Muscle of arm (tissue), 12 donors: ENCODE measurements around the gene RTEL1. TPM values are rescaled to one million over a fixed set of nuclear protein-coding genes. Genes with fewer than 3 reads are reported as not detected.
"Not testable (repeated sequence)": the region's sequence is repeated elsewhere in the genome, so short reads cannot be mapped to it uniquely, and the experiment has no call there.

Source experiments
- DNase-seq: peaks from one replicate; pipeline ENCODE4 v3.0.0-alpha.2; 2013
- polyA plus RNA-seq, 12 donors: library from polyadenylated mRNA; unstranded; fragments of 120-200 nt; gene quantifications; one replicate each; pipeline ENCODE4 v1.2.1, GENCODE V29; 2013; ENCODE audit not compliant: insufficient read length in 12 of 12

RTEL1 gene
- polyA plus RNA-seq, 12 donors: 8.2 to 18.1 (median 10.8) TPM; not detected in 1

DNA sequence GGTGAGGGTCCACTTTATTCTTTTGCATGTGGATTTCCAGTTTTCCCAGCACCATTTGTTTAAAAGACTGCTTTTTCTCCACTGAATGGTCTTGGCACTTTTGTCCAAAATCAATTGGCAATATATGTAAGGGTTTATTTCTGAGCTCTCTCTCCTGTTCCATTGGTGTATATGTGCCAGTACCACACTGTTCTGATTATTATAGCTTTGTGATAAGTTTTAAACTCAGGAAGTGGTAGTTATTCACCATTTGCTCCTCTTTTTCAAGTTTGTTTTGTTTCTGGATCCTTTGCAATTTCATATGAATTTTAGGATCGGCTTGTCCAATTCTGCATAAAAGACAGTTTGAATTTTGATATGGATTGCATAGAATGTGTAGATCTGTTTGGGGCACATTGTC, 54.1 kb downstream of the RTEL1 start:
- no peak for DNase-seq

DNA sequence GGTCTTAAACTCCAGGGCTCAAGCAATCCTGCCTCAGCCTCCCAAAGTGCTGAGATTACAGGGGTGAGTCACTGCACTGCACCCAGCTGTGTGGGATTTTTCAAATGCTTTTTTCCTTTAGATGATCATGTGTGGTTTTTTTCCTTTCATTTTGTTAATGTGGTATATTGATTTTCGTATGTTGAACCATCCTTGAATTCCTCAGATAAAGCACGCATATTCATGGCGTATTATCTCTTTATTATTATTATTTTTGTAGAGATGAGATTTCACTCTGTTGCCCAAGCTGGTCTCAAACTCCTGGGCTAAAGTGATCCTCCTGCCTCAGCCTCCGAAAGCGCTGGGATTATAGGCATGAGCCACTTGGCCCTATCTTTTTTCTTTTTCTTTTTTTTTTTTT, 56.7 kb downstream of the RTEL1 start:
- DNase-seq: no peak

DNA sequence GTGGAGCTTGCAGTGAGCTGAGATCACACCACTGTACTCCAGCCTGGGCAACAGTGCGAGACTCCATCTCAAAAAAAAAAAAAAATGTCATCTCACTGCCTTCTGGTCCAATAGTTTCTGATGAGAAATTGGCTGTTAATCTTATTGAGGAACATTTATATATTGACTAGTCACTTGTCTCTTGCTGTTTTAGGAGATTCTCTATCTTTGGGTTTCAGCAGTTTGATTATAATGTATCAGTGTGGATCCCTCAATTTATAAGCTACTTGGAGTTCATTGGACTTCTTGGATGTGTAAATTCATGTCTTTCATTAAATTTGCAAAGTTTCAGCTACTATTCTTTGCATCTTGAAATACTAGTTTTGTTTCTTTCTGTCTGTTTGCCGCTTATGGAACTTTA, 60.9 kb downstream of the RTEL1 start:
- no peak for DNase-seq

DNA sequence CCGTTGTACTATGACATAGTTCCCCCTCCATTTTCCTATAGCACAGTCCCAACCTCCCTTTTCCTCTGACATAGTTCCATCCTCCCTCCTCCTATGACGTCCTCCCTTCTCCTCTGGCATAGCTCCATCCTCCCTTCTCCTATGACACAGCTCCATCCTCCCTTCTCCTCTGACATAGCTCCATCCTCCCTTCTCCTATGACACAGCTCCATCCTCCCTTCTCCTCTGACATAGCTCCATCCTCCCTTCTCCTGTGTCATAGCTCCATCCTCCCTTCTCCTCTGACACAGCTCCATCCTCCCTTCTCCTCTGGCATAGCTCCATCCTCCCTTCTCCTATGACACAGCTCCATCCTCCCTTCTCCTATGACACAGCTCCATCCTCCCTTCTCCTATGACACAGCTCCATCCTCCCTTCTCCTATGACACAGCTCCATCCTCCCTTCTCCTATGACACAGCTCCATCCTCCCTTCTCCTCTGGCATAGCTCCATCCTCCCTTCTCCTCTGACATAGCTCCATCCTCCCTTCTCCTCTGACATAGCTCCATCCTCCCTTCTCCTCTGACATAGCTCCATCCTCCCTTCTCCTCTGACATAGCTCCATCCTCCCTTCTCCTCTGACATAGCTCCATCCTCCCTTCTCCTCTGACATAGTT, 65.0 kb downstream of the RTEL1 start:
- not testable (repeated sequence) for DNase-seq

DNA sequence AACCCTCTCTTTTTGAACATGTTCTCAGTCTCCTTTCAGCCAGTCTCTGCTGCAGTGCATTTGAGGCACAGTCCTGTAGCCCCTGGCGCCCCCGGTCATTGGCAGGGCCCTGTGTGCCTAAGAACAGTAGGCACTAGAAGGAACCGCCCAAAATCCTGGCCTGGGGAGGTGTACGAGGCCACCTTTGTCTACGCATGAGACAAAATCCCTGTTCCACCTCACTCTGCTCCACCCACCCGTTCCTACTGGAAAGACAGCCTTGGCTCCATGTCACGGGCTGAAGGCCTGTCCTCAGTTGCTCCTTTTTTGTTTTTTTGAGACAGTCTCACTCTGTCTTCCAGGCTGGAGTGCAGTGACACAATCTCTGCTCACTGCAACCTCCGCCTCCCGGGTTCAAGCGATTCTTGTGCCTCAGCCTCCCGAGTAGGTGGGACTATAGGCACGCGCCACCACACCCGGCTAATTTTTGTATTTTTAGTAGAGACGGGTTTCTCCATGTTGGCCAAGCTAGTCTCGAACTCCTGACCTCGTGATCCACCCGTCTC, 72.1 kb downstream of the RTEL1 start:
- not testable (repeated sequence) for DNase-seq

DNA sequence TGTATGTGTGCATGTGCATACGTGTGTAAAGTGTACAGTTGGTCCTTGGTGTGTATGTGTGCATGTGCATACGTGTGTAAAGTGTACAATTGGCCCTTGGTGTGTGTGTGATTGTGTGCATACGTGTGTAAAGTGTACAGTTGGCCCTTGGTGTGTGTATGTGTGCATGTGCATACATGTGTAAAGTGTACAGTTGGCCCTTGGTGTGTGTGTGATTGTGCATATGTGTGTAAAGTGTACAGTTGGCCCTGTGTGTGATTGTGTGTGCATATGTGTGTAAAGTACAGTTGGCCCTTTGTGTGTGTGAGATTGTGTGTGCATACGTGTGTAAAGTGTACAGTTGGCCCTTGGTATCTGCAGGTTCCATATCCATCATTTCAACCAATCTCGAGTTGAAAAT, 73.3 kb downstream of the RTEL1 start:
- DNase-seq: no peak

DNA sequence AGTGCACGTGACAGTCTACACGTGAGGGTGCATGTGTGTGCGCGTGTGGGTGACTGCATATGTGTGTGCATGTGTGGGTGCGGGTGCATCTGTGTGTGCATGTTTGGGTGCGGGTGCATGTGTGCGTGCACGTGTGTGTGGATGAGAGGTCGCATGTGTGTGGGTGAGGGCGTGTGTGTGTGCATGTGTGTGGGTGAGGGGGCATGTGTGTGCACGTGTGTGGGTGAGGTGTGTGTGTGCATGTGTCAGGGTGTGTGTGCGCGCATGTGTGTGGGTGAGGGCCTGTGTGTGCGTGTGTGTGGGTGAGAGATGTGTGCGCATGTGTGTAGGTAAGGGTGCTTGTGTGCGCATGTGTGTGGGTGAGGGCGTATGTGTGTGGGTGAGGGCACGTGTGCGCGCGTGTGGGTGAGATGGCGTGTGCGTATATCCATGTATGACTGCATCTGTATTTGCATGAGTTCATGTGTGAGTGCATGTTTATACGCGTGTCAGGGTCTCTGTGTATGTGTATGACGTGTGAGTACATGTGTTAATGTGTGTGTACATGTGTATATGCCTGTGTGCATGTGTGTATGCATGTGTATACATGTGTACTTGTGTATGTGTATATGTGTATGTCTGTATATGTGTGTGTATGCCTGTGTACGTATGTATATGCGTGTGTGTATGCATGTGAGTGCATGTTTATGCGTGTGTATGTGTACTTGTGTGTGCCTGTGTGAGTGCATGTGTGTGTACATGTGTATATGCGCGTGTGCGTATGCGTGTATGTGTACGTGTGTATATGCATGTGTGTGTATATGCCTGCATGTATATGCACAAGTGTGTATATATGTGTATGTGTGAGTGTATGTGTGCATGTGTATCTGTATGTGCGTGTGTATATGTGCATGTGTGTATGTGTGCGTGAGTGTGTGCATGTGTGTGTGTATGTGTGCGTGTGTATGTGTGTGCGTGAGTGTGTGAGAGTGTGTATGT, 74.3 kb downstream of the RTEL1 start:
- DNase-seq: no peak

DNA sequence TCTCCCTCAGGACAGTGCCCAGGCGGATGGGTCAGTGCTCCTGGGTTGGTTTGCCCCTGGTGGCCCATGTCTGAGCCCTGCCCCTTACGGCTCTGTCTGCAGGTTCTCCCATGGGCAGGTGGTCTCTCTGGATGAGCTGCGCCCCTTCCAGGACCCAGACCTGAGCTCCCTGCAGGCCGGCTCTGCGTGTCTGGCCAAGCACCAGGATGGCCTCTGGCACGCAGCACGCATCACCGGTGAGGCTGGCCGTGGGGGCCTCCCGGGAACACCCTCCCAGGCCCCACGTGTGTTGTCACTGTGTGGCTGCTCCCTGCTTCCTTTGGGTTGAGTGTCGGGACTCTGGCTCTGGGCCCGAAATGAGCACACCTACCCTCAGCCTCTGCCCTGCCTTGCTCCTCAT, 75.0 kb downstream of the RTEL1 start:
- no peak for DNase-seq

DNA sequence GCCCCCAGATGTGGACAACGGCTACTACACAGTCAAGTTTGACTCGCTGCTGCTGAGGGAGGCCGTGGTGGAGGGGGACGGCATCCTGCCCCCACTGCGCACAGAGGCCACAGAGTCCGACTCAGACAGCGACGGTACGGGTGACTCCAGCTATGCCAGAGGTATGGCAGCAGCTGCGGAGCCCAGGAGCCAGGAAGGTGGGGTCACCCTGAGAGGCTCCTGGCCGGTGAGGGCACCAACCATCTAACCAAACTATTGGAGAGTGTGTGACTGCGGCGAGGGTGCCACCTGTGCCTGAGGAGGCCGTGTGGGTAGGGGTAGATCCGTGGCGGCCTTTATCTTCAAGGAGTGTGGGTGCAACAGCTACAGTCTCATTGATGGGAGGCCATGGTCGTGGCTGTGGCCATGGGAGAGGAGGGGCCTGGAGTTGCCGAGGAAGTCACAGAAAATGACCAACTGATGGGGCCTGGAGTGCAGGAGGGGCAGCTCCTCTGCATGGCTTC, 75.5 kb downstream of the RTEL1 start:
- no peak for DNase-seq

DNA sequence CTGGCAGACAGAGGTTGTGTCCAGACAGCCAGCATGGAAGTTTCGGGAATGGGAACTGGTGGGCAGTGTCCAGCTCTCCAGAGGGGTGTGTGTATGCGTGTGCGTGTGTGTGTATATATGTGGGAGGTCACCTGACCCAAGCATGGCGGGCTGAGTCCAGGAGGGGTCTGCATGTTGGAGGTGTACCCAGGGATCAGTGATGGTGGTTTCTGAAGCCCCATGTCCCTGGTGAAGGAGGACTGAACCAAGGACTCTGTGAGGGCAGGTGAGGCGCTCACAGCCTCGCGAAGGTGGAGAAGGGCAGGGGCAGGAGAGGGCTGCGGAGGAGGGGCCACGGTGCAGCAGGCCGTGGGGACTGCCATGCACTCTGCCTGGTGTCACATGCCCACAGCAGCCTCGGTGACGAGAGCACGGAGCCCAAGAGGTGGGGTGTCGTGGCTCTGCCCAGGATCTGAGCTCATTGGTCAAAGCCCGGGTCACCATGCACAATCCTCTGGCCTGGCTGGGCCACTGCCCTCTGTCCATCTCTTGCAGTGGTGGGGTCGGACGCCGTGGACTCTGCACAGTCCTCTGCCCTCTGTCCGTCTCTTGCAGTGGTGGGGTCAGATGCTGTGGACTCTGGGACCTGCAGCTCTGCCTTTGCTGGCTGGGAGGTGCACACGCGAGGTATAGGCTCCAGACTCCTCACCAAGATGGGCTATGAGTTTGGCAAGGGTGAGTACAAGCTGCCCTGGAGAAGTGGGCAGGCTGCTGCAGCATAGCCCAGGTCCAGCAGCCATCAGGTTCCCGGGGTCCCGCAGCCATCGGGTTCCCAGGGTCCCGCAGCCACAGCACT, 76.2 kb downstream of the RTEL1 start:
- no peak for DNase-seq

DNA sequence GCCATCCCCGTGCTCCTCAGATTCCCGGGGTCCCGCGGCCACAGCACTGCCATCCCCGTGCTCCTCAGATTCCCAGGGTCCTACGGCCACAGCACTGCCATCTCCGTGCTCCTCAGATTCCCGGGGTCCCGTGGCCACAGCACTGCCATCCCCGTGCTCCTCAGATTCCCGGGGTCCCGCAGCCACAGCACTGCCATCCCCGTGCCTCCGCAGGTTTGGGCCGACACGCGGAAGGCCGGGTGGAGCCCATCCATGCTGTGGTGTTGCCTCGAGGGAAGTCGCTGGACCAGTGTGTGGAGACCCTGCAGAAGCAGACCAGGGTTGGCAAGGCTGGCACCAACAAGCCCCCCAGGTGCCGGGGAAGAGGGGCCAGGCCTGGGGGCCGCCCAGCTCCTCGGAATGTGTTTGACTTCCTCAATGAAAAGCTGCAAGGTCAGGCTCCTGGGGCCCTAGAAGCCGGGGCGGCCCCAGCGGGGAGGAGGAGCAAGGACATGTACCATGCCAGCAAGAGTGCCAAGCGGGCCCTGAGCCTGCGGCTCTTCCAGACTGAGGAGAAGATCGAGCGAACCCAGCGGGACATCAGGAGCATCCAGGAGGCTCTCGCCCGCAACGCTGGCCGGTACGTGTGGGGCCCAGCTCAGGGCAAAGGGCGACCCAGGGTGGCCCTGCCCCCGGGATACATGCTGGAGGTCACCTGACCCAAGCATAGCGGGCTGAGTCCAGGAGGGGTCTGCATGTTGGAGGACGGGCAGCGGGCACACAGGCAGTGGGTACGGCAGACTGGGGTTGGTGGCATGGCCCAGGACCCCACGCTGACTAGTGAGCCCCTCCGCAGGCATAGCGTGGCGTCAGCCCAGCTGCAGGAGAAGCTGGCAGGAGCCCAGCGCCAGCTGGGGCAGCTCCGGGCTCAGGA, 77.1 kb downstream of the RTEL1 start:
- no peak for DNase-seq

DNA sequence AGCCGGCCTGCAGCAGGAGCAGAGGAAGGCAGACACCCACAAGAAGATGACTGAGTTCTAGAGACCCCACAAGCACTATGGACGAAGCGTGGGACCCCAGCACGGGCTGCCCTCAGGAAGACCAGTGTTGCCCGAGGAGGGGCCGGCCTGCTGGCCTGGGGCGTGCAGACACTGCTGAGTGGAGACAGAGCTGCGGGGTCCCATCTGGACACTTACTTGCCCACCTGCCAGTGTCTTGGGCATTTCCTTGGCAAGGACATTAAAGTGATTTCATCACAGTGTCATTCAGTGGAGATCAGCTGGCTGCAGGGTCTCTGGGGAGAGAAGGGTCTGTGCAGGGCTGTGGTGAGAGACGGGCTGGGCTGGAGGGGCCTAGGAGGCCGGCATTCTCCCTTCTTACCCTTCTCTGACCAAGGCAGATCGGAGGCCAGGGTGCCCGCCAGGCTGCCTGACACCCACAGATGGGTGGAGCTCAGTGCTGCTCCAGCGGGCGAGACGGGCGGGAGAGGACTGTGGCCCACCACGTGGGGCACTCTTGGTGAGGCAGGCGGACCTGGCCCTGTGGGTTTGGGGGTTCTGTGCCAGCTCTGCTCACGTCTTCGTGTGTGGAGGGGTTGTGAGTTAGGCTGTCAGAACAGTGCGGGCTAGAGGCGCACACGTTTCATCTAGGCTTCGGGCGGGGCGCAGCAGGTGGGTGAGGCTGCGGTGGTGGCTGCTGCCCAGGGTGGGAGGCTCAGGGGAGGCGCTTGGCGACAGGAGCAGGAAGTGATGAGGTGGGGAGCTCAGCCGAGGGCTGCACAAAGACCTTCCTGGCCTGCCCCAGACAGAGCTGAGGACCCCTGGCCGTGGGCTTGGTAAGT, 78.0 kb downstream of the RTEL1 start, which contains the start of gene LIME1:
TSS of gene LIME1 (plus strand) at position 806 of the 860 bp plus-strand sequence. CDS start 886 bp downstream, outside the sequence.
- DNase-seq: no peak

DNA sequence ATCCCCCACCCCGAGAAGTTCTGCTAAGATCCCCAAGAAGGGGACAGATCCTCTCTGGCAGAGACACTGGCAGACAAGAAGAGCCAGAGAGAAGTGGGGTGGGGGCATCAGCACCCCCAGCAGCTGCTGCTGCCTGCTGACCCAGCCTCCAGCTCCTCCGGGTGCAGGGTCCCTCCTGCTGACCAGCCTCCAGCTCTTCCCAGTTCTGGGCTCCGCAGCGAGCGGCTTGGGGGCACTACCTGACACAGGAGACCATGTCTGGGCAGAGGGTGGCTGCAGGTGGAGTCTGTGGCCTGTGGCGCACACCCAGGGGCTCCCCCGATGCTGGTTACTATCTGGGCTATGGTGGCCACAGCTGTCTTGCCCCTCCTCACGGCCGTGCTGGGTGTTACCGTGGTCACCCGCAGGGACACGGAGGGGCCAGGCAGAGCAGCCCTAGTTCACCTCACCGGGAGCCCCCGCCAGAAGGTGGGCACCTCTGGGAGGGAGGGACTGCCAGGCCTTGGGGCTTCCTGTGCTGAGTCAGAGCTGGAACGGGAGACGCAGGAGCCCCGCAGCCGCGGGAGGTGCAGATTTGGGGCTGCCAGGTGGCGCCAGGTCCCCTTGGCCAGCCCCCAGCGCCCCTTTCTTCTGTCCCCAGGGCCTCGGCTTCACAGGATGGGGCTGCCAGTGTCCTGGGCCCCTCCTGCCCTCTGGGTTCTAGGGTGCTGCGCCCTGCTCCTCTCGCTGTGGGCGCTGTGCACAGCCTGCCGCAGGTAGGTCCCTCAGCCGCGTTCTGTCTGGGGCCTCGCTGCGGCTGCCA, 79.0 kb downstream of the RTEL1 start:
- DNase-seq: no peak

DNA sequence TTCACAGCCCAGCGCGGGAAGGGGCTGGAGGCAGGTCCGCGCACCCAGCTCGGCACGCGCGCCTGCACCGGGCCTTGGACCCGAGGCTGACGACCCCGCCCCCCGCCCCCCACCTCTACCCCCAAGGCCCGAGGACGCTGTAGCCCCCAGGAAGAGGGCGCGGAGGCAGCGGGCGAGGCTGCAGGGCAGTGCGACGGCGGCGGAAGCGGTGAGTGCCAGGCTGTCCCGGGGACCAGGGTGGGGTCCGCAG, 79.5 kb downstream of the RTEL1 start:
- DNase-seq: no peak

DNA sequence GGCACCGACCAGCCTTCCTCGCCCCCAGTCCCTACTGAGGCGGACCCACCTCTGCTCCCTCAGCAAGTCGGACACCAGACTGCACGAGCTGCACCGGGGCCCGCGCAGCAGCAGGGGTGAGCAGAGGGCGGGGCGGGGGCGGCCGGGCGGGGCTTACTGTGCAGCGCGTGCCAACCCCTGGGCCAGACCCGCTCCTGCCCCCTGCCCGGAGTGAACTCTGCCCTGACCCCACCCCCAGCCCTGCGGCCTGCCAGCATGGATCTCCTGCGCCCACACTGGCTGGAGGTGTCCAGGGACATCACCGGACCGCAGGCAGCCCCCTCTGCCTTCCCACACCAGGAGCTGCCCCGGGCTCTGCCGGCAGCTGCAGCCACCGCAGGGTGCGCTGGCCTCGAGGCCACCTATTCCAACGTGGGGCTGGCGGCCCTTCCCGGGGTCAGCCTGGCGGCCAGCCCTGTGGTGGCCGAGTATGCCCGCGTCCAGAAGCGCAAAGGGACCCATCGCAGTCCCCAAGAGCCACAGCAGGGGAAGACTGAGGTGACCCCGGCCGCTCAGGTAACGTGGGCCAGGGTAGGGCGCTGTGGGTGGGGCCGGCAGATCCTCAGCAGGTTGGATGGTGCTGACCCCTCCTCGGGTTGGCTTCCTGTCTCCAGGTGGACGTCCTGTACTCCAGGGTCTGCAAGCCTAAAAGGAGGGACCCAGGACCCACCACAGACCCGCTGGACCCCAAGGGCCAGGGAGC, 80.0 kb downstream of the RTEL1 start:
- no peak for DNase-seq

DNA sequence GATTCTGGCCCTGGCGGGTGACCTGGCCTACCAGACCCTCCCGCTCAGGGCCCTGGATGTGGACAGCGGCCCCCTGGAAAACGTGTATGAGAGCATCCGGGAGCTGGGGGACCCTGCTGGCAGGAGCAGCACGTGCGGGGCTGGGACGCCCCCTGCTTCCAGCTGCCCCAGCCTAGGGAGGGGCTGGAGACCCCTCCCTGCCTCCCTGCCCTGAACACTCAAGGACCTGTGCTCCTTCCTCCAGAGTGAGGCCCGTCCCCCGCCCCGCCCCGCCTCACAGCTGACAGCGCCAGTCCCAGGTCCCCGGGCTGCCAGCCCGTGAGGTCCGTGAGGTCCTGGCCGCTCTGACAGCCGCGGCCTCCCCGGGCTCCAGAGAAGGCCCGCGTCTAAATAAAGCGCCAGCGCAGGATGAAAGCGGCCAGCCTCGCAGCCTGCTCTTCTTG, 80.6 kb downstream of the RTEL1 start:
- peak; percentile 59 for DNase-seq

DNA sequence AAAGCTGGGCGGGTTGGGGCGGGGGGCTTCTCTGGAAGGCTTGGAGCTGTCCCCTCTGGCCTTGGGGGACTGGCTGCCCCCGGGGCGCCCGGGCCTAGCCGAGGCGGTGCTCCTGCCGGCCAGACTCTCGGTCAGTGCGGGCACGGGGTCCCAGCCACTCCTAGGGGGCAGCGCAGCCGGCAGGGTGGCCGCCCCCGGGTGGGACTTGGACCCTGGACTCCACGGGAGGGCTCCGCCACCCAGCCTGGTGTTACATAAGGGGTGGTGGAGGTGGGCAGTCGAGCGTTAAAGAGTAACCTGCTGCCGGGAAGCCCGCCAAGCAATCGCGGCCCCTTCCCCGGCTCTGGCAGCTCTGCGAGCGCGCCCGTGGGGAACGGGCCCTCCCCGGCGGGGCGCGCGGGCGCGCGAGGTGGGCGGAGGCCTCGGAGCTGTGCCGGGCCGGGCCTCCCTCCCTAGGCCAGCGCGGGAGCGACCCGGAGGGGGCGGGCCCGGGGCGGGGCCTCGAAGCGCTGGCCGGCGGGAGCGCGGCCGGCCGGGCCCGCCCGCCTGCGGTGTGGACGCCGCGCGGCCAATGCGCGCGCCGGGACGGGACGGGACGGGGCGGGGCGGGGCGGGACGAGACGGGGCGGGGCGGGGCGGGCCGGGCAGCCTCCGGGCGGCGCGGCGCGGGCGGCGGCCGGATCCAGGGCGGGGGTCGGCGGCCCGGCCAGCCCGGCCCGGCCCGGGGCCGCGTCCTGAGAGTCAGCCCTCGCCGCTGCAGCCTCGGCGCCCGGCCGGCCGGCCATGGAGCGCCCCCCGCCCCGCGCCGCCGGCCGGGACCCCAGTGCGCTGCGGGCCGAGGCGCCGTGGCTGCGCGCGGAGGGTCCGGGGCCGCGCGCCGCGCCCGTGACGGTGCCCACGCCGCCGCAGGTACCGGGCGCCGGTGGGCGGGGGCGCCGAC, 81.3 kb downstream of the RTEL1 start, which contains the start of gene SLC2A4RG:
TSS of gene SLC2A4RG (plus strand) at position 647 of the 940 bp plus-strand sequence. CDS start at position 784, 137 bp downstream.
- DNase-seq: peak; percentile 77
